SJCRH30 (cell line): ENCODE data around the gene STIM2. TPM values are rescaled to one million over a fixed set of nuclear protein-coding genes. Genes with fewer than 3 reads are reported as not detected.
"Not testable (repeated sequence)": the region's sequence is repeated elsewhere in the genome, so short reads cannot be mapped to it uniquely, and the experiment has no call there.

Experiments used
- DNase-seq, 2 experiments: peaks; one replicate each; pipeline ENCODE4 v3.0.0-alpha.2; 2015 to 2020
- H3K27ac ChIP-seq: fragments of 250-450 bp; sonication (Bioruptor Pico); 2 replicates; pipeline ENCODE4 v1.5.1; 2020; ENCODE audit warnings: mild to moderate bottlenecking, moderate library complexity
- H3K27me3 ChIP-seq: fragments of 250-450 bp; sonication (Bioruptor Pico); 2 replicates; pipeline ENCODE4 v1.5.1; 2020; ENCODE audit warnings: mild to moderate bottlenecking, moderate library complexity
- H3K36me3 ChIP-seq: fragments of 250-450 bp; sonication (Bioruptor Pico); 2 replicates; pipeline ENCODE4 v1.5.1; 2020; ENCODE audit warnings: mild to moderate bottlenecking, moderate library complexity
- H3K4me1 ChIP-seq: fragments of 250-450 bp; sonication (Bioruptor Pico); 2 replicates; pipeline ENCODE4 v1.5.1; 2020; ENCODE audit warnings: mild to moderate bottlenecking, moderate library complexity
- H3K4me3 ChIP-seq: fragments of 250-450 bp; sonication (Bioruptor Pico); 2 replicates; pipeline ENCODE4 v1.5.1; 2020; ENCODE audit warnings: mild to moderate bottlenecking, moderate library complexity
- H3K9me3 ChIP-seq: fragments of 250-450 bp; sonication (Bioruptor Pico); replicated peaks from 2 replicates; pipeline ENCODE4 v1.5.1; 2020; ENCODE audit warnings: mild to moderate bottlenecking, moderate library complexity
- total RNA-seq: library from RNA; depleted of rRNA; stranded (reverse); fragments of >200 nt; shearing (Covaris generic); gene quantifications from 2 replicates; pipeline ENCODE4 v1.2.3, GENCODE V29; 2014

STIM2 gene
- total RNA-seq, 1 experiment from 2014 or later = 33.7 TPM

DNA sequence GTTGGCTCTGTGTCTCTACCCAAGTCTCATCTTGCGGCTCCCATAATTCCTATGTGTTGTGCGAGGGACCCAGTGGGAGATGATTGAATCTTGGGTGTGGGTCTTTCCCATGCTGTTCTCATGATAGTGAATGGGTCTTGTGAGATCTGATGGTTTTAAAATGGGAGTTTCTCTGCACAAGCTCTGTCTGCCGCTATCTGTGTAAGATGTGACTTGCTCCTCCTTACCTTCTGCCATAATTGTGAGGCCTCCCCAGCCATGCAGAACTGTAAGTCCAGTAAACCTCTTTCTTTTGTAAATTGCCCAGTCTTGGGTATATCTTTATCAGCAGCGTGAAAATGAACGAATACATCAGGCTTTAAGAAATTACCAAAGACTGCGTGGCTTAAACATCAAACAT lies 31.2 kb downstream of the STIM2 start:
- Histone ChIP-seq H3K27me3 (no peaks in the 10 kb centered on the region), H3K4me3 (no peak overlapping the region)
- DNase-seq = no peak

DNA sequence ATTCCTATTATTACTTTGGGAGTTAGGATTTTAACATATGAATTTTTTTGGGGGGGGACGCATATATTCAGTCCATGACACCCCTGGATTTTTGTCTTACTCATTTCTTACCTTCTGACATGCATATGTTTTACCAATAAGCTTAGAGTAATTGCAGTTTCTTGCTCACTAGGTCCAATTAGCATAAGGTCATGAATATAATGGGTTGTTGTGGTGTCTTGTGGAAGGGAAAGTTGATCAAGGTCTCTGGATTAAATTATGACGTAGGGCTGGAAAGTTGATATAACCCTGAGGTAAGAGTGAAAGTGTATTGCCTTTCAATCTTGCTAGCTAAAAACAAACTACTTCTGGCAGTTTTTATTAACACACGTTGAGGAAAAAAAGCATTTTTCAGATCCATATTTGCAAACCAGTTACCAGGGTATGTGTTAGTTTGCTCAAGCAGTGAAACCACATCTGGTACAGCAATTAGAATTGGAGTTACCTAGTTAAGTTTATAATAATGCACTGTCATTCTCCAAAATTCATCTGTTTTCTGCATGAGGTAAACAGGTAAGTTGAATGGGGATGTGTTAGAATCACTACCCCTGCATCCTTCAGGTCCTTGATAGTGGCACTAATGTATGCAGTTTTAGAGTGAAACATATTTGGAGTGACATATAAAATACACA lies 32.0 kb downstream of the STIM2 start:
- DNase-seq = no peak
- H3K4me3 ChIP-seq = no peak overlapping the region
- no peak overlapping the region for H3K27ac ChIP-seq
- H3K36me3 ChIP-seq = no peaks in the 10 kb centered on the region
- H3K4me1 ChIP-seq = no peaks in the 10 kb centered on the region; the same call in 1 of the 2 replicates
- H3K9me3 ChIP-seq = no peaks in the 10 kb centered on the region
- H3K27me3 ChIP-seq = no peaks in the 10 kb centered on the region

More for the DNA sequence above, 31.2 kb downstream of the STIM2 start:
- H3K9me3 ChIP-seq = no peaks in the 10 kb centered on the region
- H3K4me1 ChIP-seq = no peaks in the 10 kb centered on the region; the same call in 1 of the 2 replicates
- H3K27ac ChIP-seq = no peak overlapping the region
- H3K36me3 ChIP-seq = no peaks in the 10 kb centered on the region

DNA sequence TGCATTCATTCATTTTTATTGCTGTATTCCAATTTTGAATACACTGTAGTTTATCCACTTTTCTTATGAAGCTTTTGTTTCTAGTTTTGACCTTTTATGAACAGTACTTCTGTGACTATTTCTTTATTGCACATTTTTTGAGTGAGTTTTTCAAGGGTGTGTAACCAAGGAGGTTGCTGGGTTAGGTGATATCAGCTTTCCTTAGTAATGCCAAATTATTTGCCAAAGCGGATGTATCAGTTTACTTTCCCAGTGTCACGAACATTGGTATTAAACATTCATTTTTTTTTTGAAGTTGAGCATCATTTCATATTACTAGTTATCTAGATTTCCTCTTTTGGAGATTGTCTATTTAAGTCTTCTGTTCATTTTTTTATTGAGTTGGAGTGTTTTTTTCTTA lies 32.9 kb downstream of the STIM2 start:
- Histone ChIP-seq H3K27me3 (no peaks in the 10 kb centered on the region), H3K36me3 (no peaks in the 10 kb centered on the region), H3K4me1 (no peaks in the 10 kb centered on the region; the same call in 1 of the 2 replicates), H3K4me3 (no peak overlapping the region), H3K9me3 (no peaks in the 10 kb centered on the region), H3K27ac (no peak overlapping the region)
- no peak for DNase-seq

- H3K27ac ChIP-seq, H3K36me3 ChIP-seq, H3K9me3 ChIP-seq, H3K4me3 ChIP-seq, DNase-seq, H3K4me1 ChIP-seq, H3K27me3 ChIP-seq: not testable (repeated sequence)
These were observed 34.2 kb downstream of the STIM2 start for GRCh38 chr4:26894881-26895280.

DNA sequence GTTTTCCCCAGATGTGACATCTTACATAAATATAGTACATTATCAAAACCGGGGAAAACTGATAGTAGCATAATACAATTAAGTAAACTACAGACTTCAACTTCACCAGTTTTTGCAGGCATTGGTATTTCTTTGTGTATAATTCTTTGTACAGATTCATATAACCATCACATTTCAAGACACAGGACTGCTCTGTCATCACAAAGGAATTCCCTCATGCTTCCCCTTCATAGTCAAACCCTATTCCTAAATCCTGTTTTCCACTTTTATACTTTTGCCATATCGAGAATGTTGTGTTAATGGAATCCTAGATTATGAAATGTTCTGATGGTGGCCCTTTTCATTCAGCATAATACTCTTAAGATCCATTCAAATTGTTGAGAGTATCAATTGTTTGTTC lies 36.0 kb downstream of the STIM2 start:
- 0 out of 2 replicates have a peak, but pooled peaks cover 3% of the 10 kb centered on the region for H3K36me3 ChIP-seq
- H3K27ac ChIP-seq = no peak overlapping the region
- no peaks in the 10 kb centered on the region for H3K9me3 ChIP-seq
- H3K4me1 ChIP-seq = no peaks in the 10 kb centered on the region; the same call in 1 of the 2 replicates
- no peak for DNase-seq
- H3K4me3 ChIP-seq = no peak overlapping the region
- H3K27me3 ChIP-seq = no peaks in the 10 kb centered on the region

DNA sequence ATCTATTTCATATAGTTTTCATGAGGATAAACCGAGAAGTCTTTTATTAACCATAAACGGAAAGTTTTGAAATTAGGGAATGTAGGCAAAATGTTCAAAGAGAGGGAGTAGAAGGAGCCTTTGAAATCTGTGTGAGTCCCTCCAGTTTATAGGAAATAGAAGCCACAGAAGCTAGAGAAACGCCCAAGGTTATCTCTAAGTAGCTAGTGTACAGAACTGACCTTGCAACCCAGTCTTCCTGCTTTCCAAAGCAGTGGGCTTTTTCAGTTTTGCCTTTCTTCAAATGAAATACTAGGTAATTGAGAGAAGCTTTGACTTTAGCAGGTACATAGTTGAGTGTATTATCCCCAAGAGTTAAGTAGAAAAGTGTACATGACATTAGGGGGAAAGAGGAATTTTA lies 39.4 kb downstream of the STIM2 start:
- Histone ChIP-seq H3K4me3 (no peak overlapping the region), H3K4me1 (no peaks in the 10 kb centered on the region; the same call in 1 of the 2 replicates), H3K27ac (no peak overlapping the region), H3K27me3 (no peaks in the 10 kb centered on the region), H3K36me3 (0 out of 2 replicates have a peak, but pooled peaks cover 3% of the 10 kb centered on the region), H3K9me3 (no peaks in the 10 kb centered on the region)
- no peak for DNase-seq

DNA sequence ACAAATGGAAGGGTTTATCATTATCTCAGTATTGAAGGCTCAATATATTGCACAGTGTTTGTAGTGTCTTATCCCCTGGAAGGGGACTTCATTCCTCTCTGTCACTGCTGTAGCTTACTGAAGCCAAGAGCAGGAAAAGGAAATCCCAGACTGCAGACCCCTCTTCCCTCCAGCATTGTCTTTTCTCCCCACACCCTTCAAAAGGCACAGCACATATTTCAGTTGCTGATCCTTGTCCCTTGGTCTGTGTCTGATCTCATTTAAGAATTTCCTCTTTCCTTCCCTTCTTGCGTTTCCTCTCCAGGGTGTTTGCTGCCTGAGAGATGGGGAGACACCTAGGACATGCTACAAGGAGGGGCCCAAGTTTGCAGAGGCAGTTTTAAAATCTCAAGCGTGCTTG lies 40.1 kb downstream of the STIM2 start:
- Histone ChIP-seq H3K27me3 (no peaks in the 10 kb centered on the region), H3K4me3 (no peak overlapping the region), H3K4me1 (no peaks in the 10 kb centered on the region; the same call in 1 of the 2 replicates), H3K36me3 (0 out of 2 replicates have a peak, but pooled peaks cover 3% of the 10 kb centered on the region), H3K27ac (no peak overlapping the region), H3K9me3 (no peaks in the 10 kb centered on the region)
- no peak for DNase-seq

- Histone ChIP-seq H3K27me3 (no peaks in the 10 kb centered on the region), H3K4me3 (no peak overlapping the region), H3K9me3 (no peaks in the 10 kb centered on the region), H3K4me1 (no peaks in the 10 kb centered on the region), H3K27ac (no peak overlapping the region), H3K36me3 (0 out of 2 replicates have a peak, but pooled peaks cover 3% of the 10 kb centered on the region)
- no peak for DNase-seq
These were observed 44.5 kb downstream of the STIM2 start for GRCh38 chr4:26905172-26905571.

GRCh38 chr4:26907731-26908599 lies 47.3 kb downstream of the STIM2 start:
- H3K4me3 ChIP-seq = no peak overlapping the region
- no peak overlapping the region for H3K27ac ChIP-seq
- DNase-seq = no peak
- H3K4me1 ChIP-seq = no peaks in the 10 kb centered on the region
- H3K36me3 ChIP-seq = no peaks in the 10 kb centered on the region
- H3K9me3 ChIP-seq = no peaks in the 10 kb centered on the region
- no peaks in the 10 kb centered on the region for H3K27me3 ChIP-seq

DNA sequence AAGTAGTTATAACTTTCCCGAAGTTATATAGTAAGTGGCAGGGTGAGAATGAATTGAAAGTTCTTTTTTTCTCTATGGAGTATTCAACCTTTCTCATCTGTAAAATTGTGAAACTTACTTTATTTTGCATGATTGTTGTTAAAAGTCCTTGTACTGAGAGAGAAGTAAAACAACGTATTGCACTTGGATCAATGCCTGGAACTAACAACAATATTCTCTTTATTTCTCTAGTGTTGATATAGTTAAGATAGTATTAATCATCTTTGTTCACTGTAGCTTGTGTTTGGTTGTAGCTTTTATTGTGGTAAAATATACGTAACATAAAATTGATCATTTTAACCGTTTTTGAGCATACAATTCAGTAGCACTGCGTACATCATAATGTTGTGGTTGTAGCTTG lies 48.7 kb downstream of the STIM2 start:
- Histone ChIP-seq H3K36me3 (no peaks in the 10 kb centered on the region), H3K9me3 (no peaks in the 10 kb centered on the region), H3K4me1 (no peaks in the 10 kb centered on the region), H3K4me3 (no peak overlapping the region), H3K27me3 (no peaks in the 10 kb centered on the region), H3K27ac (no peak overlapping the region)
- no peak for DNase-seq

DNA sequence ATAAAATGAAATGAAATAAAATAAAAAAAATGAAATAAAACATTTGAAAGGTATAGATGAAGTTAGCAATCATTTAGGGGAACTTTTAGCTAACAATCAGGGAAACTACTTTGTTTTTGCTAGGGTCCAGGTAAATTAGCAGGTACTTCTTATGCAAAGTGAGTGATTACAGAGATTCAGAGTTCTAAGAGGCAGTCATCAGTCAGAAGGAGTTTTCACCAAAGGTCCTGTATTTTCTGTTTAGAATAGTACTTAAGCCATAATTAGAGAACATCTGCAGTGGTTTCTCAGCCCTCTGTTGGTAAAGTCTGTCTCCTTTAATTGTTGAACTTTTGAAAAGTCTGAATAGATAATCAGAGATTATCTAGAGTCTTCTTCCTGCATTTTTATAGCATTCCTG lies 50.6 kb downstream of the STIM2 start:
- no peak overlapping the region for H3K27ac ChIP-seq
- no peaks in the 10 kb centered on the region for H3K9me3 ChIP-seq
- H3K27me3 ChIP-seq = no peaks in the 10 kb centered on the region
- H3K36me3 ChIP-seq = no peaks in the 10 kb centered on the region
- no peaks in the 10 kb centered on the region for H3K4me1 ChIP-seq
- no peak for DNase-seq
- H3K4me3 ChIP-seq = no peak overlapping the region

DNA sequence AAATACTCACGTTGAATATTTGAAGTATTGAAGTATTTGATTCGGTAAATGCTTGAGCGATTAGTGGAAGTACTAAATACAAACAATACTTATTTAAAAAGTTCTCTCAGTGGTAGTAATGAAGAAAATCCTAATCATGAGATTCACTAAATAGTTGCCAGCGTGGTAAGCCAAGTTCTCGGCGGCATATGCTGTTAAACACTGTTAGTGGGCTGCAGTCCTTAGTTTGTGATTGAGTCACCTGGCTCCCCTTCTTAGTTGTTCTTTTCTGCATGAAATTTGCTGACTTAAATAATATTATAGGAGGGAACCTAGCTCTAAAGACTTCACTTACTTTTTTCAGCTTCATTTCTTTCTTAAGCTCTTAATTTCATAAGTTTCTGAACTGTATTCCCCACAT lies 51.4 kb downstream of the STIM2 start:
- no peaks in the 10 kb centered on the region for H3K27me3 ChIP-seq
- no peaks in the 10 kb centered on the region for H3K36me3 ChIP-seq
- no peak overlapping the region for H3K27ac ChIP-seq
- H3K9me3 ChIP-seq = no peaks in the 10 kb centered on the region
- DNase-seq = no peak
- no peaks in the 10 kb centered on the region for H3K4me1 ChIP-seq
- H3K4me3 ChIP-seq = no peak overlapping the region

DNA sequence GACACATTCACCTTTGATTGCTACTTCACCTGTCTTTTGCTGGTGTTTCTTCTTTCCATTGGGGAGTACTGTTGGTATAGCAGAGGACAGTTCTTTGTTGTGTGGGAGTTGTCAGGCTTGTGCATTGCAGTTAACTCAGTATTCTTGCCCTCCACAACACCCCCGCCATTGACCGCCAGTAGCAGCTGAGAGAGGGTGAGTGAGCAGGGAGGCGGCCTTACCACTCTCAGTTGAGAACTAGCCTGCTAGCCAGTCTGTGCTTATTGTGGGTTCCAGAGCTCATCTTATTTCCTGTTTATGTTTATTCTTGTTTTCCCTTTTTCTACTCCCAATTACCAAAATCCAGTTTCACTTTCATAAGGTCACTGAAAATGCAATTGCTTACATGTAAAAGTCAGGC lies 52.2 kb downstream of the STIM2 start:
- H3K27me3 ChIP-seq = no peaks in the 10 kb centered on the region
- H3K4me3 ChIP-seq = no peak overlapping the region
- H3K27ac ChIP-seq = no peak overlapping the region
- no peaks in the 10 kb centered on the region for H3K36me3 ChIP-seq
- DNase-seq = peak in 1 of 2 experiments; percentile 6
- no peaks in the 10 kb centered on the region for H3K9me3 ChIP-seq
- H3K4me1 ChIP-seq = no peaks in the 10 kb centered on the region

DNA sequence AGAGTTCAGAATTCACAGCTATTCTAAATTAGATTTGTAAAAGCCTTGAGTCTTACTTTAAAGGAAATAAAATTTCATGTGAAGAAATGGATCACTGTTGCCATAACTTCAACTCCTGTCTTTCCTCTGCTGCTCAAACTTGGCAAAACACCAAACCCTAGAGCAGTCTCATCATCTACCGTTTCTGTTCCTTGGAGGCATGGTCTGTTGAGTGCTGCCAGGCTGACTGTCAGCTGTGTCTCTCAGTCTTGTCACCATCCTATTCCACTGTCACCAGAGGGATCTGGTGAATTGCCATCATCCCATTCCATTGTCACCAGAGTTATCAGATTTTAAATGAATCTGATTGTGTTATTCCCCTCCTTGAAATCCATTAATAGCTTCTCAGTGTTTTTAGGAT lies 55.6 kb downstream of the STIM2 start:
- peak; percentile 26 to 53 for DNase-seq
- peaks cover 2% of the 10 kb centered on the region for H3K9me3 ChIP-seq
- no peak overlapping the region for H3K4me3 ChIP-seq
- H3K4me1 ChIP-seq = no peaks in the 10 kb centered on the region
- H3K27ac ChIP-seq = no peak overlapping the region
- peaks cover 20% of the 10 kb centered on the region for H3K36me3 ChIP-seq
- no peaks in the 10 kb centered on the region for H3K27me3 ChIP-seq

- Histone ChIP-seq H3K4me1 (no peaks in the 10 kb centered on the region), H3K27me3 (no peaks in the 10 kb centered on the region), H3K36me3 (peaks cover 7% of the 10 kb centered on the region; the same call in 1 of the 2 replicates), H3K4me3 (no peak overlapping the region), H3K27ac (no peak overlapping the region), H3K9me3 (no peaks in the 10 kb centered on the region)
- DNase-seq = no peak
These were observed 70.3 kb downstream of the STIM2 start for GRCh38 chr4:26930964-26931363.
